K562 (cell line): ENCODE results near the gene SYT6. TPM values are rescaled to one million over a fixed set of nuclear protein-coding genes. Genes with fewer than 3 reads are reported as not detected.

Experiments
- FOXP4 ChIP-seq: sonication (generic); formaldehyde crosslinking; IDR thresholded peaks from 2 replicates; pipeline ENCODE4 v1.8.0; 2022; ENCODE audit warnings: mild to moderate bottlenecking, missing genetic modification reagents, borderline replicate concordance
- HIVEP1 ChIP-seq: fragments of 250-450 bp; sonication (Bioruptor Pico); IDR thresholded peaks from 2 replicates; pipeline ENCODE4 v1.4.0; 2020; ENCODE audit warnings: mild to moderate bottlenecking
- HLTF ChIP-seq: fragments of 450-650 bp; IDR thresholded peaks from 2 replicates; pipeline ENCODE4 v1.6.1; 2016
- KAT2B ChIP-seq: IDR thresholded peaks from one replicate; pipeline ENCODE4 v1.6.1; 2012; ENCODE audit warnings: low read depth, mild to moderate bottlenecking, control low read depth, inconsistent platforms, low read length, moderate library complexity
- MAFG ChIP-seq: fragments of 450-650 bp; conservative IDR thresholded peaks from 2 replicates; pipeline ENCODE4 v1.6.1; 2016; ENCODE audit warnings: missing genetic modification characterization, missing compliant biosample characterization
- MAZ ChIP-seq, 2 experiments: fragments of 450-650 bp in 1 of 2; sonication (generic) in 1 of 2; formaldehyde crosslinking; IDR thresholded peaks in 1 of 2; conservative IDR thresholded peaks in 1 of 2; 2 replicates each; pipeline versions ENCODE4 v1.4.0 to v1.5.0; 2020; ENCODE audit warnings: mild to moderate bottlenecking in 1 of 2, missing genetic modification reagents in 1 of 2
- MTA3 ChIP-seq: fragments of 450-650 bp; formaldehyde crosslinking; IDR thresholded peaks from 2 replicates; pipeline ENCODE4 v1.6.1; 2017; ENCODE audit warnings: mild to moderate bottlenecking, borderline replicate concordance
- NCOA1 ChIP-seq: fragments of 450-650 bp; IDR thresholded peaks from 2 replicates; pipeline ENCODE4 v1.6.1; 2016; ENCODE audit warnings: low read depth
- NFIC ChIP-seq: fragments of 450-650 bp; IDR thresholded peaks from 2 replicates; pipeline ENCODE4 v1.6.1; 2017; ENCODE audit warnings: mild to moderate bottlenecking, inconsistent platforms
- NR0B1 ChIP-seq: fragments of 450-650 bp; IDR thresholded peaks from one replicate; pipeline ENCODE4 v1.6.1; 2018; ENCODE audit warnings: mild to moderate bottlenecking, moderate library complexity; ENCODE audit not compliant: partially characterized antibody
- NRF1 ChIP-seq, 2 experiments: fragments of 450-650 bp; IDR thresholded peaks in 1 of 2; conservative IDR thresholded peaks in 1 of 2; 2 replicates each; pipeline ENCODE4 v1.6.1; 2014; ENCODE audit warnings: mild to moderate bottlenecking in 2 of 2
- TBP ChIP-seq: optimal IDR thresholded peaks from 2 replicates; pipeline ENCODE3; 2011; ENCODE audit warnings: low read depth, low read length, improper control_type of control experiment
- ZBTB1 ChIP-seq: sonication (generic); formaldehyde crosslinking; IDR thresholded peaks from 2 replicates; pipeline ENCODE4 v1.8.1; 2023; ENCODE audit warnings: missing genetic modification reagents, low read depth, mild to moderate bottlenecking, borderline replicate concordance
- ZFPM2 ChIP-seq: fragments of 250-450 bp; sonication (Bioruptor Pico); IDR thresholded peaks from 2 replicates; pipeline ENCODE4 v1.5.1; 2022; ENCODE audit warnings: mild to moderate bottlenecking
- ZNF431 ChIP-seq: sonication (generic); formaldehyde crosslinking; IDR thresholded peaks from 2 replicates; pipeline ENCODE4 v1.8.0; 2022; ENCODE audit warnings: mild to moderate bottlenecking, missing genetic modification reagents
- ZNF717 ChIP-seq: fragments of 250-450 bp; sonication (Bioruptor Pico); IDR thresholded peaks from 2 replicates; pipeline ENCODE4 v1.5.0; 2021
- polyA plus RNA-seq, 8 experiments: library from polyadenylated mRNA; depleted of rRNA in 4 of 8; stranded (reverse) in 5 of 8; unstranded in 3 of 8; fragments of >200 nt; fragmentation: Nextera tagmentation in 2 of 8; fragmentation: Illumina TruSeq in 1 of 8; extraction: Ambion mirVana in 2 of 8; extraction: Trizol in 1 of 8; gene quantifications; 2 replicates each; pipeline versions ENCODE4 v1.2.1 to v1.2.3, GENCODE V29; 2011 to 2014; ENCODE audit warnings: inconsistent platforms in 1 of 8, missing spikeins in 1 of 8
- total RNA-seq, 7 experiments: library from RNA; depleted of rRNA in 6 of 7; stranded (reverse); fragments of >200 nt in 6 of 7; fragmentation: Illumina TruSeq in 2 of 7; extraction: Trizol in 2 of 7; gene quantifications; 2 replicates each; pipeline versions ENCODE4 v1.2.1 to v1.2.3, GENCODE V29; 2011 to 2021; ENCODE audit warnings: low replicate concordance in 1 of 7
- TF ChIP-seq, protein P1 (sequence below): IDR thresholded peaks from 3 replicates; pipeline ENCODE4 v1.6.1; 2011; ENCODE audit warnings: borderline replicate concordance, mild to moderate bottlenecking, moderate library complexity; ENCODE audit not compliant: insufficient read length; ENCODE audit errors: extremely low read depth
- TF ChIP-seq, protein P2 (sequence below): fragments of 250-450 bp; sonication (Bioruptor Pico); IDR thresholded peaks from 2 replicates; pipeline ENCODE4 v1.5.0; 2021
- TF ChIP-seq, protein P3 (sequence below): fragments of 250-450 bp; sonication (Bioruptor Pico); IDR thresholded peaks from 2 replicates; pipeline ENCODE4 v1.8.0; 2021; ENCODE audit warnings: moderate library complexity, mild to moderate bottlenecking, inconsistent platforms

The SYT6 gene
- total and polyA plus RNA-seq, 9 of the 15 experiments (the other 6 are each of a cell fraction or from before 2014, with no cell fraction given): 0.06 TPM; not detected in 8

DNA sequence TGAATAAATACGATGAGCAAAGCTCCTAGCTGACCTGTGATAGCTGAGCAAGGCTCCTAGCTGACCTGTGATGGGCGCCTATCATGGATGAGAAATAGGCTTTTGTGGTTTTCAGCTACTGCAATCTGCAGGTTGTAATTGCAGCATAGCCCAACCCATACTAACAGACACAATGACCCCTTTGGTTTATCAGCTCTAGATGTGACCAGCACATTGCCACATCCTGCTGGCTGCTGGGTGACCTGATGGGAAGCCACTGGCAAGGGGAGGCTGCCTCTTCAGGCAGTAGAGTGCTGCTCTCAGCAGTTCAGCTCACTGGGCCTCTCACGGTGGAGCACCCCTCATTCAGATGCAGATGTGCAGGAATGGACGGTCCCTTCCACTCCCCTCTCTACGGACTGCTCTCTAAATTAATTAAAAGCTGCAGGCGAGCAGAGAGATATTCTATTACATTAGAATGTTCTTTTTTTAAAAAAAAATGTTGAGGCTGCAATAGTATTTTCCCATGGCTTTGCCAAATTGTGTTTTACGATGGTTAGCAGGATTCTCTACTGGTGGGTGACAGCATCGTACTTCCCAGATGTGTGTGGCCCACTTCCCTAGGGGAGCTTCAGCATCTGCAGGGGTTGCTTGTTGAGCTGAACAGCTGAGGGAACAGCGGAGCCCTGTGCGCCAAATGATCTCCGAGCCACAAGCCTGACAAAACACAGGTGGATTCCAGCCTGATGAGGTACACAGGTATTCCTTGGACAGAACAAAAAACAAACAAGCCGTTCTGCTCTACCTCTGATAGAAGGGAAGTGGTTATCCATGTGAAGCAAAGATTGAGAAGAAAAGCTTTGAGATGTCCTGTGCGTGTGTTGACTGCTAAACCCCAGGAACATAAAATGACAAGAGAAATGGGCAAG, 65.0 kb downstream of the SYT6 start (continued):
- TF ChIP-seq NCOA1 (no peak), TBP (no peak), FOXP4 (CRISPR knock-in tag) (no peak), MTA3 (no peak), ZNF431 (CRISPR knock-in tag) (no peak), MAZ (CRISPR knock-in tag; conservative IDR thresholded peaks at IDR 0.05 in 1 of 2, IDR thresholded peaks at IDR 0.05 in 1 of 2) (no peak), NRF1 (conservative IDR thresholded peaks at IDR 0.05 in 1 of 2, IDR thresholded peaks at IDR 0.05 in 1 of 2) (no peak), HLTF (no peak), ZBTB1 (CRISPR knock-in tag) (0 out of 2 replicates have a peak, but pooled peaks have one; percentile 41), HIVEP1 (no peak), NR0B1 (no peak), ZNF717 (CRISPR knock-in tag) (no peak), ZFPM2 (CRISPR knock-in tag) (no peak), NFIC (no peak), KAT2B (no peak), MAFG (tag) (no peak)
- TF ChIP-seq, protein P1, sequence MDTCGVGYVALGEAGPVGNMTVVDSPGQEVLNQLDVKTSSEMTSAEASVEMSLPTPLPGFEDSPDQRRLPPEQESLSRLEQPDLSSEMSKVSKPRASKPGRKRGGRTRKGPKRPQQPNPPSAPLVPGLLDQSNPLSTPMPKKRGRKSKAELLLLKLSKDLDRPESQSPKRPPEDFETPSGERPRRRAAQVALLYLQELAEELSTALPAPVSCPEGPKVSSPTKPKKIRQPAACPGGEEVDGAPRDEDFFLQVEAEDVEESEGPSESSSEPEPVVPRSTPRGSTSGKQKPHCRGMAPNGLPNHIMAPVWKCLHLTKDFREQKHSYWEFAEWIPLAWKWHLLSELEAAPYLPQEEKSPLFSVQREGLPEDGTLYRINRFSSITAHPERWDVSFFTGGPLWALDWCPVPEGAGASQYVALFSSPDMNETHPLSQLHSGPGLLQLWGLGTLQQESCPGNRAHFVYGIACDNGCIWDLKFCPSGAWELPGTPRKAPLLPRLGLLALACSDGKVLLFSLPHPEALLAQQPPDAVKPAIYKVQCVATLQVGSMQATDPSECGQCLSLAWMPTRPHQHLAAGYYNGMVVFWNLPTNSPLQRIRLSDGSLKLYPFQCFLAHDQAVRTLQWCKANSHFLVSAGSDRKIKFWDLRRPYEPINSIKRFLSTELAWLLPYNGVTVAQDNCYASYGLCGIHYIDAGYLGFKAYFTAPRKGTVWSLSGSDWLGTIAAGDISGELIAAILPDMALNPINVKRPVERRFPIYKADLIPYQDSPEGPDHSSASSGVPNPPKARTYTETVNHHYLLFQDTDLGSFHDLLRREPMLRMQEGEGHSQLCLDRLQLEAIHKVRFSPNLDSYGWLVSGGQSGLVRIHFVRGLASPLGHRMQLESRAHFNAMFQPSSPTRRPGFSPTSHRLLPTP: no peak
- TF ChIP-seq, protein P2, sequence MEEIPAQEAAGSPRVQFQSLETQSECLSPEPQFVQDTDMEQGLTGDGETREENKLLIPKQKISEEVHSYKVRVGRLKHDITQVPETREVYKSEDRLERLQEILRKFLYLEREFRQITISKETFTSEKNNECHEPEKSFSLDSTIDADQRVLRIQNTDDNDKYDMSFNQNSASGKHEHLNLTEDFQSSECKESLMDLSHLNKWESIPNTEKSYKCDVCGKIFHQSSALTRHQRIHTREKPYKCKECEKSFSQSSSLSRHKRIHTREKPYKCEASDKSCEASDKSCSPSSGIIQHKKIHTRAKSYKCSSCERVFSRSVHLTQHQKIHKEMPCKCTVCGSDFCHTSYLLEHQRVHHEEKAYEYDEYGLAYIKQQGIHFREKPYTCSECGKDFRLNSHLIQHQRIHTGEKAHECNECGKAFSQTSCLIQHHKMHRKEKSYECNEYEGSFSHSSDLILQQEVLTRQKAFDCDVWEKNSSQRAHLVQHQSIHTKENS (CRISPR knock-in tag): no peak
- TF ChIP-seq, protein P3, sequence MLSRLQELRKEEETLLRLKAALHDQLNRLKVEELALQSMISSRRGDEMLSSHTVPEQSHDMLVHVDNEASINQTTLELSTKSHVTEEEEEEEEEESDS (CRISPR knock-in tag): no peak
